Rectal smooth muscle tissue (tissue), 1 donor: ENCODE measurements around the gene COCH.
"Not testable (repeated sequence)": the region's sequence is repeated elsewhere in the genome, so short reads cannot be mapped to it uniquely, and the experiment has no call there.

Source experiments
- H3K27ac ChIP-seq: one replicate; pipeline ENCODE4 v1.7.0; 2013; ENCODE audit warnings: low read depth, low read length, inconsistent platforms
- H3K27me3 ChIP-seq: one replicate; pipeline ENCODE4 v1.7.0; 2013; ENCODE audit warnings: low read length; ENCODE audit not compliant: control insufficient read depth, insufficient read depth
- H3K36me3 ChIP-seq: one replicate; pipeline ENCODE4 v1.7.0; 2013; ENCODE audit warnings: low read length; ENCODE audit not compliant: control insufficient read depth, insufficient read depth
- H3K4me1 ChIP-seq: one replicate; pipeline ENCODE4 v1.7.0; 2013; ENCODE audit warnings: low read length; ENCODE audit not compliant: control insufficient read depth, insufficient read depth
- H3K4me3 ChIP-seq: one replicate; pipeline ENCODE4 v1.7.0; 2013; ENCODE audit warnings: low read length
- H3K9ac ChIP-seq: one replicate; pipeline ENCODE4 v1.7.0; 2013; ENCODE audit warnings: low read length

The COCH gene

GRCh38 chr14:30884901-30885300 lies 10.5 kb downstream of the COCH start:
- H3K9ac ChIP-seq = no peak overlapping the region
- H3K36me3 ChIP-seq = no peaks in the 10 kb centered on the region
- no peaks in the 10 kb centered on the region for H3K4me1 ChIP-seq
- H3K4me3 ChIP-seq = no peak overlapping the region
- no peaks in the 10 kb centered on the region for H3K27me3 ChIP-seq
- H3K27ac ChIP-seq = no peak overlapping the region

GRCh38 chr14:30885840-30886740 lies 11.7 kb downstream of the COCH start:
- no peaks in the 10 kb centered on the region for H3K4me1 ChIP-seq
- no peaks in the 10 kb centered on the region for H3K36me3 ChIP-seq
- H3K27me3 ChIP-seq = no peaks in the 10 kb centered on the region
- H3K9ac ChIP-seq = no peak overlapping the region
- H3K27ac ChIP-seq = no peak overlapping the region
- no peak overlapping the region for H3K4me3 ChIP-seq

GRCh38 chr14:30888480-30889243 lies 14.3 kb downstream of the COCH start:
- Histone ChIP-seq H3K4me3 (no peak overlapping the region), H3K36me3 (no peaks in the 10 kb centered on the region), H3K9ac (no peak overlapping the region), H3K4me1 (no peaks in the 10 kb centered on the region), H3K27me3 (no peaks in the 10 kb centered on the region), H3K27ac (no peak overlapping the region)

- H3K27ac ChIP-seq = no peak overlapping the region
- no peak overlapping the region for H3K4me3 ChIP-seq
- no peaks in the 10 kb centered on the region for H3K4me1 ChIP-seq
- no peak overlapping the region for H3K9ac ChIP-seq
- no peaks in the 10 kb centered on the region for H3K36me3 ChIP-seq
- no peaks in the 10 kb centered on the region for H3K27me3 ChIP-seq
Measured at GRCh38 chr14:30889244-30889594, 14.9 kb downstream of the COCH start.

GRCh38 chr14:30893819-30894218 lies 19.5 kb downstream of the COCH start:
- no peak overlapping the region for H3K9ac ChIP-seq
- peaks cover 4% of the 10 kb centered on the region for H3K4me1 ChIP-seq
- H3K36me3 ChIP-seq = peaks cover 4% of the 10 kb centered on the region
- H3K27me3 ChIP-seq = no peaks in the 10 kb centered on the region
- no peak overlapping the region for H3K4me3 ChIP-seq
- H3K27ac ChIP-seq = no peak overlapping the region

GRCh38 chr14:30894923-30895515 lies 20.7 kb downstream of the COCH start:
- Histone ChIP-seq H3K27ac (no peak overlapping the region), H3K9ac (no peak overlapping the region)

GRCh38 chr14:30896435-30896834 lies 22.1 kb downstream of the COCH start:
- Histone ChIP-seq H3K36me3 (peaks cover 4% of the 10 kb centered on the region), H3K4me1 (peaks cover 4% of the 10 kb centered on the region), H3K27ac (no peak overlapping the region), H3K9ac (no peak overlapping the region), H3K4me3 (no peak overlapping the region), H3K27me3 (no peaks in the 10 kb centered on the region)

More at GRCh38 chr14:30894923-30895515, 20.7 kb downstream of the COCH start:
- H3K36me3 ChIP-seq = peaks cover 4% of the 10 kb centered on the region
- no peaks in the 10 kb centered on the region for H3K27me3 ChIP-seq
- no peak overlapping the region for H3K4me3 ChIP-seq
- H3K4me1 ChIP-seq = peaks cover 4% of the 10 kb centered on the region

- H3K4me1 ChIP-seq, H3K36me3 ChIP-seq, H3K4me3 ChIP-seq, H3K27me3 ChIP-seq, H3K9ac ChIP-seq, H3K27ac ChIP-seq: not testable (repeated sequence)
Measured at GRCh38 chr14:30897121-30897520, 22.8 kb downstream of the COCH start.

- no peaks in the 10 kb centered on the region for H3K4me1 ChIP-seq
- no peak overlapping the region for H3K4me3 ChIP-seq
- H3K27me3 ChIP-seq = no peaks in the 10 kb centered on the region
- H3K27ac ChIP-seq = no peak overlapping the region
- H3K9ac ChIP-seq = no peak overlapping the region
- H3K36me3 ChIP-seq = peaks cover 4% of the 10 kb centered on the region
Measured at GRCh38 chr14:30903285-30904124, 29.1 kb downstream of the COCH start.

GRCh38 chr14:30906752-30907658 lies 32.6 kb downstream of the COCH start:
- Histone ChIP-seq H3K4me3 (no peak overlapping the region), H3K27ac (no peak overlapping the region), H3K4me1 (no peaks in the 10 kb centered on the region), H3K27me3 (no peaks in the 10 kb centered on the region), H3K36me3 (peaks cover 10% of the 10 kb centered on the region), H3K9ac (no peak overlapping the region)

GRCh38 chr14:30907659-30908057 lies 33.3 kb downstream of the COCH start:
- Histone ChIP-seq H3K4me1 (no peaks in the 10 kb centered on the region), H3K9ac (no peak overlapping the region), H3K27me3 (no peaks in the 10 kb centered on the region), H3K36me3 (peaks cover 10% of the 10 kb centered on the region), H3K4me3 (no peak overlapping the region), H3K27ac (no peak overlapping the region)
